Neural progenitor cell (in vitro differentiated cells): ENCODE measurements around the gene GK. TPM values are rescaled to one million over a fixed set of nuclear protein-coding genes. Genes with fewer than 3 reads are reported as not detected.
"Not testable (repeated sequence)": the region's sequence is repeated elsewhere in the genome, so short reads cannot be mapped to it uniquely, and the experiment has no call there.

ENCODE experiments used
- DNase-seq: peaks from one replicate; pipeline ENCODE4 v3.0.0-alpha.2; 2016; ENCODE audit warnings: low spot score
- H2AFZ ChIP-seq: fragments of 200-600 bp; sonication (generic); replicated peaks from 2 replicates; pipeline ENCODE4 v1.6.1; 2016; ENCODE audit warnings: antibody characterized with exemption
- H3F3A ChIP-seq: fragments of 200-600 bp; sonication (generic); 2 replicates; pipeline ENCODE4 v1.6.1; 2016; ENCODE audit warnings: antibody characterized with exemption, low read depth
- H3K27ac ChIP-seq: fragments of 200-600 bp; sonication (generic); 2 replicates; pipeline ENCODE4 v1.5.1; 2016; ENCODE audit warnings: mild to moderate bottlenecking
- H3K27me3 ChIP-seq: fragments of 200-600 bp; sonication (generic); 2 replicates; pipeline ENCODE4 v1.6.1; 2016; ENCODE audit warnings: mild to moderate bottlenecking, moderate library complexity
- H3K36me3 ChIP-seq: fragments of 200-600 bp; sonication (generic); 2 replicates; pipeline ENCODE4 v1.5.1; 2016
- H3K4me1 ChIP-seq: fragments of 200-600 bp; sonication (generic); 2 replicates; pipeline ENCODE4 v1.6.1; 2016; ENCODE audit warnings: mixed run types
- H3K4me2 ChIP-seq: fragments of 200-600 bp; sonication (generic); 2 replicates; pipeline ENCODE4 v1.6.1; 2016
- H3K4me3 ChIP-seq: fragments of 200-600 bp; sonication (generic); 2 replicates; pipeline ENCODE4 v1.5.1; 2016
- H3K79me2 ChIP-seq: fragments of 200-600 bp; sonication (generic); 2 replicates; pipeline ENCODE4 v1.6.1; 2016; ENCODE audit warnings: low read depth
- H3K9ac ChIP-seq: fragments of 200-600 bp; sonication (generic); 2 replicates; pipeline ENCODE4 v1.6.1; 2016
- H3K9me3 ChIP-seq: fragments of 200-600 bp; sonication (generic); 2 replicates; pipeline ENCODE4 v1.5.1; 2016; ENCODE audit warnings: low read depth
- H4K20me1 ChIP-seq: fragments of 200-600 bp; sonication (generic); 2 replicates; pipeline ENCODE4 v1.6.1; 2016; ENCODE audit warnings: low read depth
- H3K27ac Mint-ChIP-seq: 3 replicates; pipeline ENCODE4 v1.8.0; 2021; ENCODE audit warnings: mixed read lengths
- H3K27me3 Mint-ChIP-seq: 2 replicates; pipeline ENCODE4 v1.8.0; 2022; ENCODE audit warnings: low read depth, mild to moderate bottlenecking, inconsistent platforms, moderate library complexity, mixed read lengths; ENCODE audit not compliant: insufficient read depth
- H3K36me3 Mint-ChIP-seq: 3 replicates; pipeline ENCODE4 v1.8.0; 2021; ENCODE audit warnings: mixed read lengths
- H3K4me1 Mint-ChIP-seq: 3 replicates; pipeline ENCODE4 v1.8.0; 2021; ENCODE audit warnings: mixed read lengths
- H3K4me3 Mint-ChIP-seq: 3 replicates; pipeline ENCODE4 v1.8.0; 2021; ENCODE audit warnings: mild to moderate bottlenecking, moderate library complexity, mixed read lengths
- H3K9me3 Mint-ChIP-seq: 3 replicates; pipeline ENCODE4 v1.8.0; 2020; ENCODE audit warnings: mixed read lengths
- CTCF ChIP-seq: fragments of 200-600 bp; sonication (generic); IDR thresholded peaks from 2 replicates; pipeline ENCODE4 v1.5.1; 2017; ENCODE audit warnings: antibody characterized with exemption, mild to moderate bottlenecking
- EZH2 ChIP-seq: fragments of 200-600 bp; sonication (generic); IDR thresholded peaks from 2 replicates; pipeline ENCODE4 v1.6.1; 2017; ENCODE audit warnings: antibody characterized with exemption, mild to moderate bottlenecking, moderate library complexity
- EZH2phosphoT487 ChIP-seq: fragments of 200-600 bp; sonication (generic); IDR thresholded peaks from 2 replicates; pipeline ENCODE4 v1.6.1; 2017; ENCODE audit warnings: antibody characterized with exemption
- total RNA-seq: library from RNA; depleted of rRNA; stranded (reverse); fragments of >200 nt; gene quantifications from 2 replicates; pipeline ENCODE4 v1.2.3, GENCODE V29; 2015; ENCODE audit warnings: low replicate concordance

GK gene
- total RNA-seq, 1 donor from 2014 or later: 4.4 TPM

- Histone ChIP-seq H3K36me3 (no peaks in the 10 kb centered on the region), H2AFZ (no peak overlapping the region), H4K20me1 (no peaks in the 10 kb centered on the region), H3K27me3 (no peaks in the 10 kb centered on the region), H3F3A (no peaks in the 10 kb centered on the region), H3K27ac (no peak overlapping the region), H3K4me3 (no peak overlapping the region), H3K79me2 (no peaks in the 10 kb centered on the region), H3K9me3 (no peaks in the 10 kb centered on the region), H3K9ac (no peak overlapping the region), H3K4me1 (no peaks in the 10 kb centered on the region), H3K4me2 (no peak overlapping the region)
- TF ChIP-seq EZH2: no peak
- TF ChIP-seq CTCF: peak; percentile 38
- TF ChIP-seq EZH2phosphoT487: no peak
- Mint-ChIP-seq H3K36me3 (no peaks in the 10 kb centered on the region), H3K27me3 (peaks cover 7% of the 10 kb centered on the region), H3K4me1 (no peaks in the 10 kb centered on the region), H3K9me3 (peaks cover 4% of the 10 kb centered on the region), H3K4me3 (no peak overlapping the region), H3K27ac (no peak overlapping the region)
- DNase-seq: no peak
Observed at GRCh38 chrX:30635630-30636029, 17.6 kb upstream of the GK start.

- Histone ChIP-seq H3K9me3 (no peaks in the 10 kb centered on the region), H3K4me1 (no peaks in the 10 kb centered on the region), H3K79me2 (no peaks in the 10 kb centered on the region), H3K4me2 (no peak overlapping the region), H3K27me3 (no peaks in the 10 kb centered on the region), H3K36me3 (no peaks in the 10 kb centered on the region), H4K20me1 (no peaks in the 10 kb centered on the region), H3F3A (no peaks in the 10 kb centered on the region), H3K27ac (no peak overlapping the region), H2AFZ (no peak overlapping the region), H3K9ac (no peak overlapping the region), H3K4me3 (no peak overlapping the region)
- H3K9me3 Mint-ChIP-seq: peaks cover 4% of the 10 kb centered on the region
- H3K36me3 Mint-ChIP-seq: no peaks in the 10 kb centered on the region
- no peak overlapping the region for H3K4me3 Mint-ChIP-seq
- TF ChIP-seq EZH2phosphoT487 (no peak), CTCF (no peak), EZH2 (no peak)
- no peaks in the 10 kb centered on the region for H3K4me1 Mint-ChIP-seq
- H3K27me3 Mint-ChIP-seq: peaks cover 7% of the 10 kb centered on the region
- DNase-seq: no peak
- no peak overlapping the region for H3K27ac Mint-ChIP-seq
Observed at GRCh38 chrX:30637874-30638815, 15.1 kb upstream of the GK start.

GRCh38 chrX:30639702-30640101 is 13.5 kb upstream of the GK start:
- H3K27me3 ChIP-seq, H3K27ac Mint-ChIP-seq, H4K20me1 ChIP-seq, H3K4me1 Mint-ChIP-seq, H3K79me2 ChIP-seq, H2AFZ ChIP-seq, H3K4me3 ChIP-seq, H3K36me3 Mint-ChIP-seq, H3K9ac ChIP-seq, DNase-seq, H3K9me3 ChIP-seq, H3K36me3 ChIP-seq, H3K4me2 ChIP-seq, H3K4me1 ChIP-seq, H3K9me3 Mint-ChIP-seq, H3K27me3 Mint-ChIP-seq, H3K4me3 Mint-ChIP-seq, H3K27ac ChIP-seq, H3F3A ChIP-seq: not testable (repeated sequence)

GRCh38 chrX:30642642-30643041 is 10.6 kb upstream of the GK start:
- Mint-ChIP-seq H3K27ac (no peak overlapping the region), H3K4me3 (no peak overlapping the region)
- no peak overlapping the region for H3K27ac ChIP-seq

More at GRCh38 chrX:30642642-30643041, 10.6 kb upstream of the GK start:
- Histone ChIP-seq H3K36me3 (no peaks in the 10 kb centered on the region), H3K27me3 (no peaks in the 10 kb centered on the region), H3F3A (no peaks in the 10 kb centered on the region), H2AFZ (no peak overlapping the region), H4K20me1 (no peaks in the 10 kb centered on the region), H3K4me2 (no peak overlapping the region), H3K79me2 (no peaks in the 10 kb centered on the region), H3K4me3 (no peak overlapping the region), H3K9me3 (no peaks in the 10 kb centered on the region), H3K9ac (no peak overlapping the region), H3K4me1 (no peaks in the 10 kb centered on the region)
- DNase-seq: no peak
- TF ChIP-seq EZH2: no peak
- TF ChIP-seq EZH2phosphoT487: no peak
- H3K9me3 Mint-ChIP-seq: peaks cover 5% of the 10 kb centered on the region
- no peaks in the 10 kb centered on the region for H3K36me3 Mint-ChIP-seq
- no peaks in the 10 kb centered on the region for H3K4me1 Mint-ChIP-seq
- H3K27me3 Mint-ChIP-seq: peaks cover 2% of the 10 kb centered on the region
